IMR-90 (cell line): ENCODE data around the gene PACS1. TPM values are rescaled to one million over a fixed set of nuclear protein-coding genes. Genes with fewer than 3 reads are reported as not detected.

Experiments
- ATAC-seq: fragments of 200-7000 bp; cut with Tn5 transposase; 2 replicates; pipeline ENCODE4 v1.9.1; 2020; ENCODE audit warnings: low read depth, mild to moderate bottlenecking, moderate library complexity
- BruUV-seq: library from RNA; stranded (reverse); fragments of 400-500 nt; replicated peaks from 2 replicates; lab custom pipeline; 2021; lab: Mats Ljungman, UMichigan
- CTCF ChIA-PET: fragments of 300-600 bp; formaldehyde crosslinking; extraction: SDS; loops from one replicate; lab custom pipeline; 2021; ENCODE audit warnings: antibody characterized with exemption; lab: Yijun Ruan, JAX
- POLR2A ChIA-PET: fragments of 300-600 bp; sonication (Branson Sonifier 250); formaldehyde crosslinking; loops from one replicate; lab custom pipeline; 2022; ENCODE audit warnings: antibody characterized with exemption; ENCODE audit not compliant: unreplicated experiment; lab: Charles Lee
- DNase-seq: peaks from one replicate; pipeline ENCODE4 v3.0.0; 2013
- H2AFZ ChIP-seq: replicated peaks from 2 replicates; pipeline ENCODE3; 2013; ENCODE audit warnings: low read length, mild to moderate bottlenecking; ENCODE audit not compliant: poor library complexity
- H2AK5ac ChIP-seq: 2 replicates; pipeline ENCODE4 v1.6.1; 2013; ENCODE audit warnings: low read depth, low read length, inconsistent platforms
- H2AK9ac ChIP-seq: replicated peaks from 2 replicates; pipeline ENCODE3; 2013; ENCODE audit warnings: mild to moderate bottlenecking, low read depth, low read length, moderate library complexity; ENCODE audit not compliant: poor library complexity
- H2BK120ac ChIP-seq: 2 replicates; pipeline ENCODE4 v1.6.1; 2013; ENCODE audit warnings: low read depth, low read length, inconsistent platforms
- H2BK15ac ChIP-seq: 3 replicates; pipeline ENCODE4 v1.6.1; 2013; ENCODE audit warnings: low read depth, low read length, inconsistent platforms
- H2BK20ac ChIP-seq: 2 replicates; pipeline ENCODE4 v1.6.1; 2013; ENCODE audit warnings: low read depth, mild to moderate bottlenecking, inconsistent platforms, low read length, moderate library complexity
- H2BK5ac ChIP-seq: 2 replicates; pipeline ENCODE4 v1.6.1; 2013; ENCODE audit warnings: mild to moderate bottlenecking, low read depth, low read length, inconsistent platforms; ENCODE audit not compliant: poor library complexity, severe bottlenecking
- H3K14ac ChIP-seq: replicated peaks from 2 replicates; pipeline ENCODE4 v1.6.1; 2013; ENCODE audit warnings: low read depth, low read length, inconsistent platforms
- H3K18ac ChIP-seq: 2 replicates; pipeline ENCODE4 v1.6.1; 2013; ENCODE audit warnings: low read depth, low read length, control low read depth
- H3K23ac ChIP-seq: 2 replicates; pipeline ENCODE4 v1.6.1; 2013; ENCODE audit warnings: low read depth, low read length, inconsistent platforms
- H3K27ac ChIP-seq: 2 replicates; pipeline ENCODE4 v1.5.1; 2013; ENCODE audit warnings: mild to moderate bottlenecking, control low read depth, low read length; ENCODE audit not compliant: insufficient read depth
- H3K27me3 ChIP-seq: 2 replicates; pipeline ENCODE4 v1.6.1; 2013; ENCODE audit warnings: low read length; ENCODE audit not compliant: control insufficient read depth, insufficient read depth
- H3K36me3 ChIP-seq: 2 replicates; pipeline ENCODE4 v1.6.1; 2013; ENCODE audit warnings: low read length, mixed read lengths; ENCODE audit not compliant: control insufficient read depth, insufficient read depth
- H3K4ac ChIP-seq: 2 replicates; pipeline ENCODE4 v1.6.1; 2013; ENCODE audit warnings: low read depth, low read length, inconsistent platforms
- H3K4me1 ChIP-seq: 2 replicates; pipeline ENCODE4 v1.6.1; 2013; ENCODE audit warnings: low read length, mixed read lengths; ENCODE audit not compliant: control insufficient read depth, insufficient read depth
- H3K4me2 ChIP-seq: 2 replicates; pipeline ENCODE4 v1.6.1; 2013; ENCODE audit warnings: low read depth, mild to moderate bottlenecking, control low read depth, low read length, moderate library complexity
- H3K4me3 ChIP-seq: 2 replicates; pipeline ENCODE4 v1.5.1; 2013; ENCODE audit warnings: low read depth, mild to moderate bottlenecking, control low read depth, low read length, moderate library complexity; ENCODE audit not compliant: insufficient read depth
- H3K56ac ChIP-seq: 2 replicates; pipeline ENCODE4 v1.6.1; 2013; ENCODE audit warnings: low read length, inconsistent platforms; ENCODE audit not compliant: insufficient read depth; ENCODE audit errors: extremely low read depth
- H3K79me1 ChIP-seq, 2 experiments: 2 replicates each; pipeline ENCODE4 v1.6.1; 2013; ENCODE audit warnings: low read length in 2 of 2, inconsistent platforms in 1 of 2, low read depth in 1 of 2
- H3K9ac ChIP-seq: 2 replicates; pipeline ENCODE4 v1.6.1; 2013; ENCODE audit warnings: low read depth, low read length, control low read depth
- H3K9me1 ChIP-seq: 2 replicates; pipeline ENCODE4 v1.6.1; 2013; ENCODE audit warnings: low read length, inconsistent platforms; ENCODE audit not compliant: insufficient read depth
- H3K9me3 ChIP-seq: 2 replicates; pipeline ENCODE4 v1.6.1; 2013; ENCODE audit warnings: low read length; ENCODE audit not compliant: control insufficient read depth, insufficient read depth
- H4K20me1 ChIP-seq: 2 replicates; pipeline ENCODE4 v1.6.1; 2013; ENCODE audit warnings: low read length, inconsistent platforms; ENCODE audit not compliant: insufficient read depth
- H4K5ac ChIP-seq: 2 replicates; pipeline ENCODE4 v1.6.1; 2013; ENCODE audit warnings: mild to moderate bottlenecking, low read depth, low read length, control low read depth
- H4K8ac ChIP-seq, 2 experiments: 2 replicates each; pipeline ENCODE4 v1.6.1; 2013; ENCODE audit warnings: low read depth in 2 of 2, low read length in 2 of 2, control low read depth in 1 of 2, inconsistent platforms in 1 of 2
- H4K91ac ChIP-seq: 2 replicates; pipeline ENCODE4 v1.6.1; 2013; ENCODE audit warnings: low read depth, low read length, inconsistent platforms; ENCODE audit not compliant: insufficient read depth
- MAFK ChIP-seq: IDR thresholded peaks from 2 replicates; pipeline ENCODE4 v1.6.1; 2012; ENCODE audit warnings: low read depth, low read length, improper control_type of control experiment
- RAD21 ChIP-seq: IDR thresholded peaks from 2 replicates; pipeline ENCODE4 v1.6.1; 2012; ENCODE audit warnings: low read length, improper control_type of control experiment
- WGBS, 2 experiments: methylation state at CpG; one replicate each; pipeline versions ENCODE4 v1.1.5 to v1.1.7; 2013; ENCODE audit warnings: missing lambda C conversion rate in 2 of 2; ENCODE audit not compliant: insufficient read length in 1 of 2; ENCODE audit errors: extremely low coverage in 2 of 2; 5-methylcytosine and 5-hydroxymethylcytosine counted together
- dilution Hi-C: fragments of 300-500 bp; cut with HindIII; formaldehyde crosslinking; loops from one replicate; pipeline ENCODE4 v1.14.3; 2018; ENCODE audit warnings: low sequenced_read_pairs; ENCODE audit not compliant: unreplicated experiment
- in situ Hi-C: fragments of 300-500 bp; cut with MboI; formaldehyde crosslinking; loops from 3 replicates; pipeline ENCODE4 v1.14.3; 2019; ENCODE audit warnings: low sequenced_read_pairs, inconsistent platforms, mixed read lengths
- intact Hi-C: fragments of 100-400 bp; cut with micrococcal nuclease; formaldehyde crosslinking; loops from 2 replicates; pipeline ENCODE4 v1.10.0; 2022
- polyA plus RNA-seq, 3 experiments: library from polyadenylated mRNA; depleted of rRNA; stranded (reverse); fragments of >200 nt; gene quantifications; 2 replicates each; pipeline ENCODE4 v1.2.3, GENCODE V29; 2012; ENCODE audit warnings: low replicate concordance in 1 of 3
- total RNA-seq: library from RNA; depleted of rRNA; stranded (reverse); fragments of >200 nt; gene quantifications from 2 replicates; pipeline ENCODE4 v1.2.3, GENCODE V29; 2012

PACS1 gene
- total and polyA plus RNA-seq, 2 of the 4 experiments (the other 2 are of a cell fraction), result 7.3 to 32.0 TPM

- Histone ChIP-seq H3K79me1 (peaks cover 20 to 21% of the 10 kb centered on the region in 2 experiments), H2BK20ac (no peak overlapping the region), H4K8ac (no peak overlapping the region), H2AFZ (no peak overlapping the region), H3K9me1 (peaks cover 8% of the 10 kb centered on the region; the same call in 1 of the 2 replicates), H2BK120ac (no peak overlapping the region), H3K4me1 (peaks cover 4% of the 10 kb centered on the region), H4K91ac (no peak overlapping the region), H3K4me2 (no peak overlapping the region), H3K14ac (no peak overlapping the region), H2BK15ac (no peak overlapping the region), H2AK5ac (no peak overlapping the region), H4K20me1 (peaks cover 9% of the 10 kb centered on the region; the same call in 1 of the 2 replicates), H3K9me3 (no peaks in the 10 kb centered on the region), H3K27me3 (no peaks in the 10 kb centered on the region), H2AK9ac (no peak overlapping the region), H3K56ac (no peak overlapping the region), H2BK5ac (no peak overlapping the region), H3K9ac (no peak overlapping the region), H3K18ac (no peak overlapping the region), H3K23ac (no peak overlapping the region), H4K5ac (no peak overlapping the region), H3K27ac (no peak overlapping the region), H3K36me3 (no peaks in the 10 kb centered on the region), H3K4me3 (no peak overlapping the region), H3K4ac (no peak overlapping the region)
- ChIA-PET CTCF (no interaction called here), POLR2A (no interaction called here)
- in situ Hi-C loops (no loop called here), dilution Hi-C loops (no loop called here), intact Hi-C loops (loop anchor here (5.0 kb wide), 1 partner anchor 34 kb away; no protein-coding TSS in a partner anchor)
- 100% methylated on average over 4 of the region's 7 CpGs; no CpG with 5 or more reads in 1 of the 2 experiments for WGBS, 2 experiments
- DNase-seq (no peak), ATAC-seq (no peak; the same call in 1 of the 2 replicates)
- TF ChIP-seq MAFK (no peak), RAD21 (no peak)
- no TSS peak for BruUV-seq
These were observed 106.6 kb downstream of the PACS1 start for GRCh38 chr11:66176650-66177049.
